Right kidney (tissue), 1 donor: Measurements from ENCODE around the gene PIGB.
"Not testable (repeated sequence)": the region's sequence is repeated elsewhere in the genome, so short reads cannot be mapped to it uniquely, and the experiment has no call there.

Source experiments
- DNase-seq: peaks from one replicate; pipeline ENCODE4 v3.0.0-alpha.2; 2016

The PIGB gene

GRCh38 chr15:55290528-55291057 lies 28.4 kb upstream of the PIGB start:
- DNase-seq, result no peak

GRCh38 chr15:55297315-55297714 lies 21.7 kb upstream of the PIGB start:
- no peak for DNase-seq

GRCh38 chr15:55302801-55303200 lies 16.2 kb upstream of the PIGB start:
- DNase-seq, result not testable (repeated sequence)

GRCh38 chr15:55319537-55320237 lies 665 bp downstream of the PIGB start:
- no peak for DNase-seq

- no peak for DNase-seq
Measured at GRCh38 chr15:55320238-55320550, 1.2 kb downstream of the PIGB start.

- no peak for DNase-seq
Measured at GRCh38 chr15:55320963-55321362, 1.9 kb downstream of the PIGB start.

- no peak for DNase-seq
Measured at GRCh38 chr15:55322467-55322866, 3.4 kb downstream of the PIGB start.

- DNase-seq, result no peak
Measured at GRCh38 chr15:55327387-55327786, 8.4 kb downstream of the PIGB start.

GRCh38 chr15:55334371-55334770 lies 15.3 kb downstream of the PIGB start:
- DNase-seq, result no peak

GRCh38 chr15:55334997-55335396 lies 16.0 kb downstream of the PIGB start:
- no peak for DNase-seq

GRCh38 chr15:55337160-55337559 lies 18.1 kb downstream of the PIGB start:
- no peak for DNase-seq

- no peak for DNase-seq
Measured at GRCh38 chr15:55343168-55343567, 24.1 kb downstream of the PIGB start.

GRCh38 chr15:55344206-55344605 lies 25.2 kb downstream of the PIGB start:
- no peak for DNase-seq

GRCh38 chr15:55348281-55348778 lies 29.3 kb downstream of the PIGB start:
- no peak for DNase-seq

GRCh38 chr15:55349282-55349681 lies 30.3 kb downstream of the PIGB start:
- no peak for DNase-seq

- DNase-seq, result no peak
Measured at GRCh38 chr15:55353025-55353424, 34.0 kb downstream of the PIGB start.

GRCh38 chr15:55356985-55357585 lies 38.1 kb downstream of the PIGB start:
- DNase-seq, result no peak

GRCh38 chr15:55357774-55358173 lies 38.8 kb downstream of the PIGB start:
- no peak for DNase-seq

- DNase-seq, result no peak
Measured at GRCh38 chr15:55358471-55358870, 39.4 kb downstream of the PIGB start.

GRCh38 chr15:55360256-55360655 lies 41.2 kb downstream of the PIGB start:
- no peak for DNase-seq

GRCh38 chr15:55361048-55361447 lies 42.0 kb downstream of the PIGB start:
- DNase-seq, result no peak

- DNase-seq, result no peak
Measured at GRCh38 chr15:55362641-55363040, 43.6 kb downstream of the PIGB start.

GRCh38 chr15:55366981-55367380 lies 48.0 kb downstream of the PIGB start:
- DNase-seq, result no peak
